K562 (cell line): ENCODE results near the gene NELFA. TPM values are rescaled to one million over a fixed set of nuclear protein-coding genes. Genes with fewer than 3 reads are reported as not detected.

ENCODE experiments used
- ATAC-seq: fragments of 200-7000 bp; cut with Tn5 transposase; 3 replicates; pipeline ENCODE4 v1.9.1; 2020; ENCODE audit warnings: moderate library complexity
- BruUV-seq: library from RNA; stranded (reverse); fragments of 400-500 nt; replicated peaks from 2 replicates; lab custom pipeline; 2021; lab: Mats Ljungman, UMichigan
- CTCF ChIA-PET: fragments of 300-600 bp; formaldehyde crosslinking; extraction: SDS; loops from one replicate; lab custom pipeline; 2021; ENCODE audit warnings: low intra/inter-chr PET ratio; lab: Yijun Ruan, JAX
- POLR2A ChIA-PET: fragments of 300-600, 350-650 bp; sonication (Branson Sonifier 250); formaldehyde crosslinking; extraction: SDS; loops from one replicate; lab custom pipeline; 2021; ENCODE audit warnings: antibody characterized with exemption, inconsistent platforms; lab: Yijun Ruan, JAX
- DNase-seq, 4 experiments: peaks; one replicate each; pipeline versions ENCODE4 v3.0.0 to v3.0.0-alpha.2; 2011 to 2018; ENCODE audit warnings: low spot score in 3 of 4, mixed read lengths in 3 of 4; ENCODE audit errors: extremely low read depth in 1 of 4
- FAIRE-seq: peaks from 2 replicates; lab custom pipeline; 2011; peaks lifted over from hg19 to GRCh38; lab: Jason Lieb, UNC
- H2AFZ ChIP-seq: 2 replicates; pipeline ENCODE4 v1.6.0; 2011; ENCODE audit warnings: low read depth, low read length, control low read depth, inconsistent platforms
- H3K27ac ChIP-seq: fragments of 200-600 bp; 3 replicates; pipeline ENCODE4 v1.8.0; 2011; ENCODE audit warnings: low read depth, mild to moderate bottlenecking, control low read depth, inconsistent platforms, low read length, moderate library complexity, mixed read lengths; ENCODE audit errors: extremely low read depth
- H3K27me3 ChIP-seq, 2 experiments: fragments of 300-600 bp in 1 of 2; 2 replicates in 1 of 2; 3 replicates in 1 of 2; pipeline versions ENCODE4 v1.6.0 to v1.8.0; 2011; ENCODE audit warnings: inconsistent platforms in 2 of 2, low read length in 2 of 2, mild to moderate bottlenecking in 1 of 2, mixed read lengths in 1 of 2, moderate library complexity in 1 of 2; ENCODE audit not compliant: control insufficient read depth in 2 of 2, insufficient read depth in 2 of 2
- H3K36me3 ChIP-seq: fragments of 300-600 bp; 3 replicates; pipeline ENCODE4 v1.8.0; 2011; ENCODE audit warnings: mild to moderate bottlenecking, low read length, inconsistent platforms; ENCODE audit not compliant: control insufficient read depth, insufficient read depth
- H3K4me1 ChIP-seq, 2 experiments: fragments of 200-600 bp in 1 of 2; replicated peaks in 1 of 2; 2 replicates in 1 of 2; 3 replicates in 1 of 2; pipeline versions ENCODE4 v1.5.1 to v1.8.0; 2011; ENCODE audit warnings: inconsistent platforms in 2 of 2, low read length in 2 of 2, mild to moderate bottlenecking in 1 of 2, mixed read lengths in 1 of 2, moderate library complexity in 1 of 2; ENCODE audit not compliant: control insufficient read depth in 2 of 2, insufficient read depth in 2 of 2
- H3K4me2 ChIP-seq: 2 replicates; pipeline ENCODE4 v1.6.1; 2011; ENCODE audit warnings: low read length, control low read depth, inconsistent platforms, mixed read lengths; ENCODE audit not compliant: insufficient read depth
- H3K4me3 ChIP-seq: fragments of 200-600 bp; sonication (generic), shearing (Covaris generic); 2 replicates; pipeline ENCODE4 v1.5.1; 2016; ENCODE audit warnings: control low read depth, inconsistent platforms
- H3K79me2 ChIP-seq: fragments of 200-600 bp; 3 replicates; pipeline ENCODE4 v1.8.0; 2011; ENCODE audit warnings: low read length, inconsistent platforms; ENCODE audit not compliant: control insufficient read depth, insufficient read depth
- H3K9ac ChIP-seq, 2 experiments: 2 replicates each; pipeline versions ENCODE4 v1.6.0 to v1.6.1; 2011; ENCODE audit warnings: low read depth in 2 of 2, low read length in 2 of 2, control low read depth in 1 of 2, inconsistent platforms in 1 of 2, mild to moderate bottlenecking in 1 of 2, mixed read lengths in 1 of 2; ENCODE audit not compliant: insufficient read depth in 1 of 2
- H3K9me1 ChIP-seq: one replicate; pipeline ENCODE4 v1.6.0; 2011; ENCODE audit warnings: inconsistent platforms, mild to moderate bottlenecking, low read length, moderate library complexity; ENCODE audit not compliant: control insufficient read depth, insufficient read depth
- H3K9me3 ChIP-seq: replicated peaks from 2 replicates; pipeline ENCODE4 v1.5.1; 2011; ENCODE audit warnings: low read depth, low read length, inconsistent platforms; ENCODE audit not compliant: control insufficient read depth, insufficient read depth
- H4K20me1 ChIP-seq: replicated peaks from 2 replicates; pipeline ENCODE4 v1.6.1; 2011; ENCODE audit warnings: low read length, inconsistent platforms, mixed read lengths; ENCODE audit not compliant: control insufficient read depth, insufficient read depth
- FOSL1 ChIP-seq: fragments of 200-800 bp; sonication (Bioruptor generic); conservative IDR thresholded peaks from 2 replicates; pipeline ENCODE4 v1.6.1; 2016; ENCODE audit warnings: missing genetic modification characterization, missing compliant biosample characterization
- MTA2 ChIP-seq: fragments of 450-650 bp; IDR thresholded peaks from 2 replicates; pipeline ENCODE4 v1.6.1; 2016; ENCODE audit warnings: low read depth
- MTA3 ChIP-seq: fragments of 450-650 bp; formaldehyde crosslinking; IDR thresholded peaks from 2 replicates; pipeline ENCODE4 v1.6.1; 2017; ENCODE audit warnings: mild to moderate bottlenecking, borderline replicate concordance
- RBM22 ChIP-seq: fragments of 200-400 bp; formaldehyde crosslinking; IDR thresholded peaks from 2 replicates; pipeline ENCODE4 v1.6.1; 2018; ENCODE audit warnings: low read length, low read depth; ENCODE audit not compliant: poor library complexity, severe bottlenecking
- SMARCA5 ChIP-seq: fragments of 450-650 bp; IDR thresholded peaks from 2 replicates; pipeline ENCODE4 v1.6.1; 2016
- SMARCE1 ChIP-seq: fragments of 450-650 bp; IDR thresholded peaks from 2 replicates; pipeline ENCODE4 v1.7.1; 2016; ENCODE audit warnings: mild to moderate bottlenecking
- XRCC5 ChIP-seq: fragments of 200-400 bp; formaldehyde crosslinking; IDR thresholded peaks from 2 replicates; pipeline ENCODE4 v1.6.1; 2017; ENCODE audit warnings: low read depth, mild to moderate bottlenecking, low read length
- ZNF134 ChIP-seq: fragments of 250-450 bp; sonication (Bioruptor Pico); conservative IDR thresholded peaks from 2 replicates; pipeline ENCODE4 v1.4.0; 2020
- ZNF318 ChIP-seq, 2 experiments: fragments of 450-650 bp; IDR thresholded peaks; 2 replicates each; pipeline ENCODE4 v1.6.1; 2016; ENCODE audit warnings: mild to moderate bottlenecking in 2 of 2, borderline replicate concordance in 1 of 2, low read depth in 1 of 2, moderate library complexity in 1 of 2
- ZNF778 ChIP-seq: fragments of 450-650 bp; formaldehyde crosslinking; IDR thresholded peaks from 2 replicates; pipeline ENCODE4 v1.4.0; 2020; ENCODE audit warnings: mild to moderate bottlenecking, moderate library complexity
- WGBS: fragments of 100-300 bp; shearing (Covaris generic); methylation state at CpG from one replicate; pipeline ENCODE4 v1.1.6; 2016; ENCODE audit warnings: low coverage, mixed read lengths; ENCODE audit not compliant: insufficient coverage; ENCODE audit errors: missing lambda C conversion rate; 5-methylcytosine and 5-hydroxymethylcytosine counted together
- in situ Hi-C: fragments of 300-500 bp; cut with MboI; formaldehyde crosslinking; loops from 4 replicates; pipeline ENCODE4 v1.15.0; 2018; ENCODE audit warnings: inconsistent platforms, mixed read lengths
- intact Hi-C: fragments of 100-400 bp; cut with micrococcal nuclease; formaldehyde crosslinking; loops from 2 replicates; pipeline ENCODE4 v1.14.2; 2022
- polyA plus RNA-seq, 8 experiments: library from polyadenylated mRNA; depleted of rRNA in 4 of 8; stranded (reverse) in 5 of 8; unstranded in 3 of 8; fragments of >200 nt; fragmentation: Nextera tagmentation in 2 of 8; fragmentation: Illumina TruSeq in 1 of 8; extraction: Ambion mirVana in 2 of 8; extraction: Trizol in 1 of 8; gene quantifications; 2 replicates each; pipeline versions ENCODE4 v1.2.1 to v1.2.3, GENCODE V29; 2011 to 2014; ENCODE audit warnings: inconsistent platforms in 1 of 8, missing spikeins in 1 of 8
- total RNA-seq, 7 experiments: library from RNA; depleted of rRNA in 6 of 7; stranded (reverse); fragments of >200 nt in 6 of 7; fragmentation: Illumina TruSeq in 2 of 7; extraction: Trizol in 2 of 7; gene quantifications; 2 replicates each; pipeline versions ENCODE4 v1.2.1 to v1.2.3, GENCODE V29; 2011 to 2021; ENCODE audit warnings: low replicate concordance in 1 of 7
- TF ChIP-seq, protein P1 (sequence below): sonication (generic); formaldehyde crosslinking; IDR thresholded peaks from 2 replicates; pipeline ENCODE4 v1.8.0; 2022; ENCODE audit warnings: mild to moderate bottlenecking, missing genetic modification reagents
- TF ChIP-seq, protein P2 (sequence below): IDR thresholded peaks from 2 replicates; pipeline ENCODE4 v1.6.1; 2016; ENCODE audit warnings: missing genetic modification characterization, missing compliant biosample characterization

Gene NELFA
- total and polyA plus RNA-seq, 9 of the 15 experiments (the other 6 are each of a cell fraction or from before 2014, with no cell fraction given) = 0.76 to 59.6 (median 14.8) TPM

- POLR2A ChIA-PET = interaction anchor here (0.7 to 1.2 kb wide), 3 partner anchors 12 to 27 kb away, joined by 3 to 8 read pairs (median 4); no protein-coding TSS in a partner anchor
- Histone ChIP-seq H3K27me3 (peaks cover 0 to 7% of the 10 kb centered on the region in 2 experiments; a peak in 1 of 5 replicates), H3K79me2 (no peaks in the 10 kb centered on the region), H3K4me3 (no peak overlapping the region), H4K20me1 (no peaks in the 10 kb centered on the region), H2AFZ (peak overlapping the region; percentile 97), H3K9ac (peak overlapping the region in 1 of 2 experiments; percentile 38; a peak in 1 of 4 replicates), H3K4me1 (peaks cover 3 to 10% of the 10 kb centered on the region in 2 experiments; a peak in 2 of 5 replicates), H3K4me2 (peak overlapping the region; percentile 68), H3K27ac (0 out of 3 replicates have a peak overlapping the region, but pooled peaks have one; percentile 2), H3K36me3 (no peaks in the 10 kb centered on the region), H3K9me1 (no peaks in the 10 kb centered on the region), H3K9me3 (no peaks in the 10 kb centered on the region)
- CTCF ChIA-PET = no interaction called here
- BruUV-seq = no TSS peak
- DNase-seq (peak in 1 of 4 experiments; percentile 11), FAIRE-seq (no peak), ATAC-seq (peak; percentile 19; the same call in 2 of the 3 replicates)
- in situ Hi-C loops (no loop called here), intact Hi-C loops (no loop called here)
- WGBS = 84% methylated on average over 10 of the region's 10 CpGs
- TF ChIP-seq ZNF134 (CRISPR knock-in tag) (no peak), ZNF778 (no peak), RBM22 (no peak), MTA3 (no peak), XRCC5 (no peak), SMARCA5 (no peak), SMARCE1 (no peak), FOSL1 (tag) (no peak), MTA2 (no peak), ZNF318 (IDR thresholded peaks at IDR 0.05; ENCODE audit: borderline replicate concordance in 1 of 2, low read depth in 1 of 2) (no peak)
- TF ChIP-seq, protein P1, sequence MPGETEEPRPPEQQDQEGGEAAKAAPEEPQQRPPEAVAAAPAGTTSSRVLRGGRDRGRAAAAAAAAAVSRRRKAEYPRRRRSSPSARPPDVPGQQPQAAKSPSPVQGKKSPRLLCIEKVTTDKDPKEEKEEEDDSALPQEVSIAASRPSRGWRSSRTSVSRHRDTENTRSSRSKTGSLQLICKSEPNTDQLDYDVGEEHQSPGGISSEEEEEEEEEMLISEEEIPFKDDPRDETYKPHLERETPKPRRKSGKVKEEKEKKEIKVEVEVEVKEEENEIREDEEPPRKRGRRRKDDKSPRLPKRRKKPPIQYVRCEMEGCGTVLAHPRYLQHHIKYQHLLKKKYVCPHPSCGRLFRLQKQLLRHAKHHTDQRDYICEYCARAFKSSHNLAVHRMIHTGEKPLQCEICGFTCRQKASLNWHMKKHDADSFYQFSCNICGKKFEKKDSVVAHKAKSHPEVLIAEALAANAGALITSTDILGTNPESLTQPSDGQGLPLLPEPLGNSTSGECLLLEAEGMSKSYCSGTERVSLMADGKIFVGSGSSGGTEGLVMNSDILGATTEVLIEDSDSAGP = no peak
- TF ChIP-seq, protein P2, sequence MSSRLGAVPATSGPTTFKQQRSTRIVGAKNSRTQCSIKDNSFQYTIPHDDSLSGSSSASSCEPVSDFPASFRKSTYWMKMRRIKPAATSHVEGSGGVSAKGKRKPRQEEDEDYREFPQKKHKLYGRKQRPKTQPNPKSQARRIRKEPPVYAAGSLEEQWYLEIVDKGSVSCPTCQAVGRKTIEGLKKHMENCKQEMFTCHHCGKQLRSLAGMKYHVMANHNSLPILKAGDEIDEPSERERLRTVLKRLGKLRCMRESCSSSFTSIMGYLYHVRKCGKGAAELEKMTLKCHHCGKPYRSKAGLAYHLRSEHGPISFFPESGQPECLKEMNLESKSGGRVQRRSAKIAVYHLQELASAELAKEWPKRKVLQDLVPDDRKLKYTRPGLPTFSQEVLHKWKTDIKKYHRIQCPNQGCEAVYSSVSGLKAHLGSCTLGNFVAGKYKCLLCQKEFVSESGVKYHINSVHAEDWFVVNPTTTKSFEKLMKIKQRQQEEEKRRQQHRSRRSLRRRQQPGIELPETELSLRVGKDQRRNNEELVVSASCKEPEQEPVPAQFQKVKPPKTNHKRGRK = no peak
These were observed 27.6 kb upstream of the NELFA start for GRCh38 chr4:2036327-2036726.
